Measurements from ENCODE around the gene TMEM139.

DNA sequence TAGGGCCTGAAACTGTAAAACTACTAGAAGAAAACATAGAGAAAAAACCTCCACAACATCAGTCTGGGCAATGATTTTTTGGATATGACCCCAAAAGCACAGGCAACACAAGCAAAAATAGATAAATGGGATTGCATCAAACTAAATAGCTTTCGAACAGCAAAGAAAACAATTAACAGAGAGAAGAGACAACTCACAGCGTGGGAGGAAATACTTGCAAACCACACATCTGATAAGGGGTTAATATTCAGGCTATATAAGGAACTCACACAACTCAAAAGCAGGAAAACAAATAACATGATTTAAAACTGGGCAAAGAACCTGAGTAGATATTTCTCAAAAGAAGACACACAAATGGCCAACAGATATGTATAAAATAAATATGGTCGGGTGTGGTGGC is 29.2 kb upstream of the TMEM139 start:
- TF ChIP-seq CTCF (IDR thresholded peaks at IDR 0.05): no peak
- no peak for TF ChIP-seq TP53 (CRISPR knock-in tag; IDR thresholded peaks at IDR 0.05)
- TF ChIP-seq ZNF423 (CRISPR knock-in tag; IDR thresholded peaks at IDR 0.05): no peak
- TF ChIP-seq E2F1 (CRISPR knock-in tag; IDR thresholded peaks at IDR 0.05): no peak
- no peak for TF ChIP-seq ATF3 (CRISPR knock-in tag; conservative IDR thresholded peaks at IDR 0.05)
- TF ChIP-seq STAT6 (CRISPR knock-in tag; conservative IDR thresholded peaks at IDR 0.05; ENCODE audit: low read depth): no peak
- TF ChIP-seq, protein P1, sequence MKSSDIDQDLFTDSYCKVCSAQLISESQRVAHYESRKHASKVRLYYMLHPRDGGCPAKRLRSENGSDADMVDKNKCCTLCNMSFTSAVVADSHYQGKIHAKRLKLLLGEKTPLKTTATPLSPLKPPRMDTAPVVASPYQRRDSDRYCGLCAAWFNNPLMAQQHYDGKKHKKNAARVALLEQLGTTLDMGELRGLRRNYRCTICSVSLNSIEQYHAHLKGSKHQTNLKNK (CRISPR knock-in tag; IDR thresholded peaks at IDR 0.05): no peak
- TF ChIP-seq MLX (CRISPR knock-in tag; IDR thresholded peaks at IDR 0.05): no peak
- TF ChIP-seq NR3C1 (CRISPR knock-in tag; conservative IDR thresholded peaks at IDR 0.05; ENCODE audit: low read depth): no peak
